Nephron progenitor cell (in vitro differentiated cells): ENCODE measurements around the gene LGALS8.
A peak's percentile ranks its signal among the peaks of the same experiment; 100 is the strongest.

ENCODE experiments used
- DNase-seq: peaks from one replicate; pipeline ENCODE4 v3.0.0; 2021
- H3K27ac Mint-ChIP-seq: 2 replicates; pipeline ENCODE4 v1.8.0; 2021; ENCODE audit warnings: mild to moderate bottlenecking, moderate library complexity, mixed read lengths
- H3K27me3 Mint-ChIP-seq: 2 replicates; pipeline ENCODE4 v1.8.0; 2021; ENCODE audit warnings: mild to moderate bottlenecking, low read depth, mixed read lengths; ENCODE audit not compliant: poor library complexity
- H3K36me3 Mint-ChIP-seq: 2 replicates; pipeline ENCODE4 v1.8.0; 2021; ENCODE audit warnings: low read depth, mixed read lengths
- H3K4me1 Mint-ChIP-seq: 2 replicates; pipeline ENCODE4 v1.8.0; 2021; ENCODE audit warnings: mixed read lengths
- H3K4me3 Mint-ChIP-seq: 2 replicates; pipeline ENCODE4 v1.8.0; 2021; ENCODE audit warnings: mild to moderate bottlenecking, moderate library complexity, mixed read lengths
- H3K9me3 Mint-ChIP-seq: 2 replicates; pipeline ENCODE4 v1.8.0; 2021; ENCODE audit warnings: mild to moderate bottlenecking, moderate library complexity, mixed read lengths
- TF ChIP-seq, protein P1 (sequence below): fragments of 200-600 bp; sonication (generic); IDR thresholded peaks from 2 replicates; pipeline ENCODE4 v1.5.0; 2021; ENCODE audit warnings: antibody characterized with exemption

The LGALS8 gene

DNA sequence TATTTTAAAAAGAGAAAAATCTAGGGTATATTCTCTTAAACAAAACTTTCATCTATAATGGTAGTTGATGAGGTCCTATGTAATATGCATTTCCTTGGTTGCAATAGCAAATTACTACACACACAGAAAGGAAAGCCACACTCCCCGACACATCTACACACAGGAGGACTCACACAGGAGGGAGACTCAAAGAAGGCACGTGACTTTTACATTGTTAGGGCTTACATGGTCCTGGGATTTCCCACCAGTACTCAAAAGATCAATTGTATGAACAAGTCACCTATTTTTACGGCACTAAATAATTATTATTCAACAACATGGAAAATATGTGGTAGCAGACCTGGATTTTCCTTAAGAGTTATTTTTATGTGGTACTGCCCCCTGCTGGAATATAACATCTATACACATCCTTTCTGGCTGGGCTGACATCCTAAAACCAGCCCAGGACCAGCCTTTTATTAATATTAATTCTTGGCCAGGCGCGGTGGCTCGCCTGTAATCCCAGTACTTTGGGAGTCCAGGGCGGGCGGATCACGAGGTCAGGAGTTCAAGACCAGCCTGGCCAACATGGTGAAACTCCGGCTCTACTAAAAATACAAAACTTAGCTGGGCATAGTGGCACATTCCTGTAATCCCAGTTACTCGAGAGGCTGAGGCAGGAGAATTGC is 33.9 kb upstream of the LGALS8 start:
- Mint-ChIP-seq H3K9me3 (no peaks in the 10 kb centered on the region), H3K4me3 (no peak overlapping the region), H3K27me3 (peaks cover 5% of the 10 kb centered on the region), H3K4me1 (peaks cover 47% of the 10 kb centered on the region), H3K27ac (no peak overlapping the region), H3K36me3 (peaks cover 3% of the 10 kb centered on the region)
- TF ChIP-seq, protein P1, sequence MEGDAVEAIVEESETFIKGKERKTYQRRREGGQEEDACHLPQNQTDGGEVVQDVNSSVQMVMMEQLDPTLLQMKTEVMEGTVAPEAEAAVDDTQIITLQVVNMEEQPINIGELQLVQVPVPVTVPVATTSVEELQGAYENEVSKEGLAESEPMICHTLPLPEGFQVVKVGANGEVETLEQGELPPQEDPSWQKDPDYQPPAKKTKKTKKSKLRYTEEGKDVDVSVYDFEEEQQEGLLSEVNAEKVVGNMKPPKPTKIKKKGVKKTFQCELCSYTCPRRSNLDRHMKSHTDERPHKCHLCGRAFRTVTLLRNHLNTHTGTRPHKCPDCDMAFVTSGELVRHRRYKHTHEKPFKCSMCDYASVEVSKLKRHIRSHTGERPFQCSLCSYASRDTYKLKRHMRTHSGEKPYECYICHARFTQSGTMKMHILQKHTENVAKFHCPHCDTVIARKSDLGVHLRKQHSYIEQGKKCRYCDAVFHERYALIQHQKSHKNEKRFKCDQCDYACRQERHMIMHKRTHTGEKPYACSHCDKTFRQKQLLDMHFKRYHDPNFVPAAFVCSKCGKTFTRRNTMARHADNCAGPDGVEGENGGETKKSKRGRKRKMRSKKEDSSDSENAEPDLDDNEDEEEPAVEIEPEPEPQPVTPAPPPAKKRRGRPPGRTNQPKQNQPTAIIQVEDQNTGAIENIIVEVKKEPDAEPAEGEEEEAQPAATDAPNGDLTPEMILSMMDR: peak; percentile 57
- no peak for DNase-seq

DNA sequence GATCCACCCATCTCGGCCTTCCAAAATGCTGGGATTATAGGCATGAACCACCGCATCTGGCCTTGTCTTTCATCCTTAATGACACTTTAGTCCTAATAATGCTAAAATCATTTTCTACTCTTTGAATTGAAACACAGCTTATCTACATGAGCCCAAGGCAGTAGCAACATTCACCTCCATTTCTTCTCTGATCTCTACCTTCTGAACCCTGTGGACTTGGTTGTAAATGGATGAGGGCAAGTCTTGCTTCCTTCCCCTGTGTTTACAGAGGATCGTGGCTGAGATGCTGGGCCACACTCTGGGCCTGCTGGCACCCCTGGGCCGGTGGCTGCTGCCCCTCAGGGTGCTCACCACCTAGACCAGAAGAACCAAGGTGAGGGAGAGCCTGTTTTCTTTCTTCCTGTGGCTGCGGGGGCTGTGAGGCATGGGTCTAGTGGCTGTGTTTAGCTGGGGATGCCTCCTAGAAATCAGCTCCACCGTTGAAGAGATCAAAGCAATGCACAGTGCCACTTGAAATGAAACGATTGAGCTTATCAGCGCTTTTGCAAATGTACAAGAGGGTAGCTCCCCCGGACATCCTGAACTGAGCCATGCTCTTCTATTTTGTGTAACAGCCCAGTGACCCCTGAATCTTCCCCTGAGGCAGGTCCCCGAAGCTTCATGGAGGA is 32.2 kb upstream of the LGALS8 start:
- H3K27me3 Mint-ChIP-seq: peaks cover 3% of the 10 kb centered on the region
- no peaks in the 10 kb centered on the region for H3K36me3 Mint-ChIP-seq
- DNase-seq: no peak
- H3K27ac Mint-ChIP-seq: no peak overlapping the region
- TF ChIP-seq, protein P1: no peak
- H3K4me3 Mint-ChIP-seq: no peak overlapping the region
- peaks cover 60% of the 10 kb centered on the region for H3K4me1 Mint-ChIP-seq
- no peaks in the 10 kb centered on the region for H3K9me3 Mint-ChIP-seq

DNA sequence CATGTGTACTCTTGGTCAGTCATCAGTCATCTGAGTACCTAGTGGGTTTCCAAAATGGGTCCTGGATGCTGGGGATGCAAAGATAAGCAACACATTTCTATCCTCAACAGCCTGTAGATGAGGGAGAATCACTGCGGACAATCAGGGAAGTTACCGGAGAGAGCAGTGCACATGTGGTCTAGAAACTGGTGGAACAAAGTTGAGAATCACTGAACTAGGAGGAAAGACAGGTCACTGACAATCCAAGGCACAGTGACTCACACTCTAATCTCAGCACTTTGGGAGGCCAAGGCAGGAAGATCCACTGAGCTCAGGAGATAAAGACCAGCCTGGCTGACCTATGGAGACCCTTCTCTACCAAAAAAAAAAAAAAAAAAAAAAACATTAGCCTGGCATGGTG is 31.4 kb upstream of the LGALS8 start:
- peaks cover 3% of the 10 kb centered on the region for H3K27me3 Mint-ChIP-seq
- no peak overlapping the region for H3K4me3 Mint-ChIP-seq
- no peak overlapping the region for H3K27ac Mint-ChIP-seq
- no peaks in the 10 kb centered on the region for H3K36me3 Mint-ChIP-seq
- TF ChIP-seq, protein P1: no peak
- H3K4me1 Mint-ChIP-seq: peaks cover 55% of the 10 kb centered on the region
- no peaks in the 10 kb centered on the region for H3K9me3 Mint-ChIP-seq
- DNase-seq: no peak

DNA sequence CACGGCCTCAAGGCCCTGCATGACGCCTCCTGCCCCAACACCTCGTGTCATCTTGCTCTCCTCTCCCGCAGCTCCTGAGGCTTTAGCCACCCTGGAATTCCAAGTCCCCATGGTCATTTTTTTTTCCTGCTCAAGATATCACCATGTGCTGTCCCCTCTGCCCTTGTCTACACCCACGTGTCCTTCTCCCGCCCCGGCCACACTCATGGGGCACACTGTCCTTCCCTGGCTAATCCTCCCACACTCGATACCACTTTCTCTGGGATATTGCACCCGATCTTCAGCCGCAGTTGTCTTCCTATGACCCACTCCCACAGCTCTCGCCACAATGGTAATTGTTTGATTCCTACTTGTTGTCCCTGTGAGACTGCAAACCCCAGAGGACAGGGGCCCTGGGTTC is 29.7 kb upstream of the LGALS8 start:
- DNase-seq: no peak
- peaks cover 55% of the 10 kb centered on the region for H3K4me1 Mint-ChIP-seq
- H3K9me3 Mint-ChIP-seq: no peaks in the 10 kb centered on the region
- H3K36me3 Mint-ChIP-seq: no peaks in the 10 kb centered on the region
- peak overlapping the region; percentile 5 for H3K4me3 Mint-ChIP-seq
- peak overlapping the region; percentile 91 for H3K27ac Mint-ChIP-seq
- H3K27me3 Mint-ChIP-seq: peaks cover 3% of the 10 kb centered on the region
- TF ChIP-seq, protein P1: no peak

DNA sequence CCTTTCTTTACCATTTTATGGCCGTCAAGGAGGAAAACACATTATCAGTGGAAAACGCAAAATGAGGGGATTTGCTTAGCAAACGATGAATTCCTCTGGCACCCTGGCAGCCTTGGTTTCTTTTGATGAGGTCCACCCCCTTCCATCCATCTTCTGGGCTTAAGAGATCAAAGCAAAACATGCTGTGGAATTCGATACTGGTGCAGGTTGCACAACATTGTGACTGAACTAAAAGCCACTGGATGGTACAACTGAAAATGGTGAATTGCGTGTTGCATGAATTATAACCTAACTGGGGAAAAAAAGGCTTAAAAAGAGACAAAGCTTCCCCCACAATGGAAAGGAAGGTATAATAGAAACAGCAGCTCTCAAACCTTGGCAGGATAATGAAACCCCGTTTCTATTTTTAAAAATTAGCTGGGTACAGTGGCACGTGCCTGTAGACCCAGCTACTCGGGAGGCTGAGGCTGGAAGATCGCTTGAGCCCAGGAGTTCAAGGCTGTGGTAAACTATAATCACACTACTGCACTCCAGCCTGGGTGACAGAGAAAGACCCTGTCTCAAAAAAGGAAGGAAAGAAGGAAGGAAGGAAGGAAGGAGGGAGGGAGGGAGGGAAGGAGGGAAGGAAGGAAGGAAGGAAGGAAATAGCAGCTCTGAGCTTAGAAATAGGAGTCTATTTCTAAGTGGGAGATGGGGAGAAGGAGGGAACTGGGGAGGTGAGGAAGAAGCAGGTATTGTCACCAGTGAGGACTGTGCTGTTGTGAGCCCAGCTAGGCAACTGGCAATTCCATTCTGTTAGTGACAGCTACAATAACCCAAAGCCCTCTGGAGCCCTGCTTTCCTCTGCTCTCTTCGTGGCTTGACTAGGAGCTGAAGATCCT is 29.0 kb upstream of the LGALS8 start:
- H3K4me1 Mint-ChIP-seq: peaks cover 55% of the 10 kb centered on the region
- peaks cover 3% of the 10 kb centered on the region for H3K27me3 Mint-ChIP-seq
- no peaks in the 10 kb centered on the region for H3K36me3 Mint-ChIP-seq
- H3K9me3 Mint-ChIP-seq: no peaks in the 10 kb centered on the region
- peak overlapping the region; percentile 91 for H3K27ac Mint-ChIP-seq
- no peak for DNase-seq
- H3K4me3 Mint-ChIP-seq: peak overlapping the region; percentile 15
- TF ChIP-seq, protein P1: no peak
